Activated CD8-positive, alpha-beta memory T cell treated with anti-CD3 and anti-CD28 coated beads for 24 hours (primary cell): ENCODE data around the gene CD79B.
"Not testable (repeated sequence)": the region's sequence is repeated elsewhere in the genome, so short reads cannot be mapped to it uniquely, and the experiment has no call there.

Experiments
- DNase-seq: peaks from one replicate; pipeline ENCODE4 v3.0.0-alpha.2; 2020

CD79B gene

DNA sequence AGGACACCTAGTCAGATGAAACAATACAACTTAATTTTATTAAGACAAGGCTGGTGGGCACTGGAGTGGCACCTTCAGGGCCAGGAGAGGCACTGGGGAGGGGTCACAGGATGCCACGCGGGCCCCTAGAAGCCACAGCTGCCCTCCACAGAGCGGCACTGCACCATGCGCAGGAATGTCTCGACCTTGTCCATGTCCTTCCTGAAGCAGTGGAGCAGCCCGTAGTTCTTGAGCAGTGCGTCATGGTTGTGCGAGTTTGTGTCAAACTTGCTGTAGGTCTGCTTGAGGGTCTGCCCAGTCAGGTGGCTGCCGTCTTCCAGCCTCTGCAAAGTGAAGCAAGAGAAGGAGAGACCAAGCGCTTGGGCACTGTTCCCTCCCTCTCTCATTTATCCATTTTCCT lies 22.5 kb downstream of the CD79B start:
- DNase-seq = not testable (repeated sequence)

DNA sequence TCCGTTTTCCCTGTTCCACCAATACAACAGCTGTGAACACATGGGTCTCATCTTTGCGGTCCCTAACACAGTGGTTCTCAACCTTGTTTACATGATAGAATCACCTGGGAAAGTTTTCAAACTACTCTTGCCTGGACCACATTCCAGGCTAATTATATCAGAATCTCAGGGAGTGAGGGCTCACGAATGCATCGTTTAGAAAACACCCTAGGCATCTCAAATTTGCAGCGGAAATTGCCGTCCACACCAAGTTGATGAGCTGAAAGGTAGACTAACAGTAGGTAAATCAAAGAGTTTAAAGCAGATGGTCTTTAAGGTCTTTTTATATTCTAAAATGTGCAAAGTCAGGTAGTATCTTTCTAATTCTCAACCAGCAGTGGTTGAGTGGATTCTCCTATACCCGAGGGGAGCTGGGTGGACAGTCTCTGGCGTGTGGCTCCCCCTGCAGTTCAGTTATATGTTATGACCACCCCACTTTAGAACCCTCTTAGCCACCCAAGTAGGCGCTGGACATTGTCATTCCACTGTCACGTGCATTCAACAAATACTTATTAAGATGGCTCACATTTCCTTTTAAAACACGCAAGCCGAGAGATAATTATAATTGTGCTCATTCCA lies 24.9 kb downstream of the CD79B start:
- not testable (repeated sequence) for DNase-seq

DNA sequence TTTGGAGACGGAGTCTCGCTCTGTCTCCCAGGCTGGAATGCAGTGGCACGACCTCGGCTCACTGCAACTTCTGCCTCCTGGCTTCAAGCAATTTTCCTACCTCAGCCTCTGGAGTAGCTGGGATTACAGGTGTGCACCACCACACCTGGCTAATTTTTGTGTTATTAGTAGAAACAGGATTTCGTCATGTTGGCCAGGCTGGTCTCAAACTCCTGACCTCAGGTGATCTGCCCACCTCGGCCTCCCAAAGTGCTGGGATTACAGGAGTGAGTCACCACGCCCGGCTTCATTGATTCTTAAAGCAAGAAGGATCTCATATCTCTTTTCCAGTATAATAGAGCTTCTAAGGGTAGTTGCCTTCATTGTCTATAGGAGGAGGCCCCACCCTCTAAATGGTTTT lies 27.3 kb downstream of the CD79B start:
- DNase-seq = not testable (repeated sequence)

DNA sequence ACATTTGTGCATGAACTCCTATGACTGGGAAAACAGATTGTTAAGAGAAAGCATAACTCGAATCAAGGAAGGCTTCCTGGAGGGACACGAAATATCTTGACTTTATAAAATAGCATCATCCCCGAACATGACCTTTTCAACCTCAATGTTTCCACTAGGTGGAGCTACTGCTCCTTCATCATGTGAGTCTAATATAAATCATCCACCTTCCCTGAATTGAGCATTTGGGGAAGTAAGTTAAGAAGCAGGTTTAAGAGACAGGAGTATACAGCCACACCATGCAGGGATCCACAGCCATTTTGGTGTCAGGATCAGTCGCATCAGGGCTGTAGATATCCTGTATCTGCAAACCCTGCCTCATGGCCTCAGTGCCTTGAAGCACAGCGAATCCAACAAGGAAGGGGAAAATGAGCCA lies 28.3 kb downstream of the CD79B start:
- not testable (repeated sequence) for DNase-seq

DNA sequence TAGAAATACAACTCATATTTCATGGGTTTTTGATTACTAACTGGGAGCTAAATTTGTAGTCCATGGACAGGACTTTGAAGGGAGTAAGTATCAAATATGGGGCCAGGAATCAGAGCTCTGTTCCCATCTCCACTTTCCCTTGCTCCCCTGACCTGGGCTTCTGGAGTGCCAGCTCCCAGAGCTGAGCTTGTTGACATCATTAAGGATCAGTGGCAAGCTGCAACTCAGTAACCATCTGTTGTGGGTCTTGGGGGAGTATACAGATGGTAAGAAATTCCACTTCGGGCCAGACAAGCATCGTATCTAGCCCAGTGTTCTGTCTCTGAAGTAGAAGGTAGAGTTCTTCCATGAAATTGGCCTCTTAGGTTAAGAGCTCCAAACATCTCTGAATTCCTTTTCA lies 30.2 kb downstream of the CD79B start:
- not testable (repeated sequence) for DNase-seq

DNA sequence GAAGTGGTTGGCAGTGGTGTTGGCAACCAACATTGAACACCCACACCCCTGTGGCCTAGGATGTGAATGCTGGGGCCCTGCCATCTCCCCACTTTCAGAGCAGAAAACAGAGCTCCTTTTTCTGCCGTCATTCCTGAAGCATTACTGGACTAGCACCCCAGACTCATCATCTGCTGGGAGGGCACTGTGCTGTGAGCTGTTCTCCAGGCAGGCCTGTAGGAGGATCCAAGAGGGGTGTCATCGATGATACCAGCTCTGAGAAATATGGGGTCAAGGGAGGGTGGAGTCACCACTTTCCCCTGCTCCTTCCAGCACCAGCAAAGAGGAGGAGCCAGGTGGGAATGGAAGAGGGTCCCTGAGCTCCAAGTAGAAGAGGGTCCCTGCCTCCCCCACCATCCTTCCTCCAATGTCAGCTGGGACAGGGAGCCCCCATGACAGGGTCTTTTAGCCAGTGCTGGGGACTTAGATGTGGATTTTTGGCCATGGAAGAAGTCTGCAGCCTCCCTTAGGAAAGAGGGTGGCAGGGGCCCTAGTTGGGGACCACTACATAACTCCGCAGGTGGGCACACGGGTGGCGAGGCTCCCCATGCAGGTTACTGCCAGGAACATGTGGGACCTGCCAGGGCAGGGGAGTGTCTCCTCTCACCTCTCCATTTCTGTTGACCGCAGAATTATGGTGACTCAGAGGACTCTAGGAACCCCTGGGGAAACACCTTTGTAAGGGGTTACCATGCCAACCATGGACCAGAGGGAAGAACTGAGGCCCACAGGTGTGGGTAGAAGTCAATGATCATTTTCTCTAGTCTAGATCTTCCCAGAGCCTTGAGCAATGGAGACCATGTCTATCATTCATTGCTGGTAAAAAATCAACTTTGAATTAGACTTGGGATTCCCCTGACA lies 33.0 kb downstream of the CD79B start:
- not testable (repeated sequence) for DNase-seq

DNA sequence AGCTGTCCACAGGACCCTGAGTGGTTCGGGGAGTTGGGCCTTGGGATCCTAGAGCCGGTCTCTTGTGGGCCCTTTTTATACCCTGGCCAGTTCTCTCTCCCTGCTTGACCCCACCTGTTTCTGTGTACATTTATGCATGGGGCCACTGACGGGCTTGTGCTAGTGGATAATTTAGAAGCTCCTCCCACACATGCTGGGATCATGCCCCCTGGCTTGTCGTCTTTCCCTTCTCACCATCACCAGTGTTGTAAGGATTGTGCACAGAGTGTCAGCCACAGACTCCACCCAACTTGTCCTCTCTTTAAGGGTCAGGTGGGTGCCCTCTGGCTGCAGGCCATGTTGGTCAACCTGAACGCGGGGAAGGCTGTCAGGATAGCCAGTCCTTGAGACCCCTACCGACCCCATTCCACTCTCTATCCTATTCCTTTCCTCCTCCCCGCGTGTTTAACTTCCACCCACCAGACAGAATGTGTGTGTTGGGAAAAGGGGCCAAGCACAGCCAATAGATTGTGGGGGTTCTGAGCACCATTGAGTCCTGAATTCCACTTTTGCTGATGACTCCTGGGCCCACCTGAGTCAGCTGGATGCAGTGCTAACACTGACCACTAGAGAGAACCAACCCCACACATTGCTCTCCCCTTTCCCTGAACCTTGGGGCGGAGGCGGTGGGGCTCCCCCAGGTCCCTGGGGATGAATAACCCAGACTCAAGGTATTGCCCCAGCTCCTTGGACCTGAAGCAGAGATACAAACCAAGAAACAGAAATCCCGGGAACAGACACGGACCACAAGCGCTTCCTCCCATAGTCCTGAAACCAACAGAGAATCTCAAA lies 35.4 kb downstream of the CD79B start, which contains the start of gene CSH1:
TSS of gene CSH1 (minus strand) at position 51 of the 831 bp plus-strand sequence. CDS start 63 bp downstream, outside the sequence.
- DNase-seq = not testable (repeated sequence)

DNA sequence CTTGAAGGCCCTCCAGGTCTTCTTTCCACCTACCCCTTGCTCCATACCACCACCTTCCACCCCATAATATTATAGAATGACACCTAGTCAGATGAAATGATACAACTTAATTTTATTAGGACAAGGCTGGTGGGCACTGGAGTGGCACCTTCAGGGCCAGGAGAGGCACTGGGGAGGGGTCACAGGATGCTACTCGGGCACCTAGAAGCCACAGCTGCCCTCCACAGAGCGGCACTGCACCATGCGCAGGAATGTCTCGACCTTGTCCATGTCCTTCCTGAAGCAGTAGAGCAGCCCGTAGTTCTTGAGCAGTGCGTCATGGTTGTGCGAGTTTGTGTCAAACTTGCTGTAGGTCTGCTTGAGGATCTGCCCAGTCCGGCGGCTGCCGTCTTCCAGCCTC lies 37.3 kb downstream of the CD79B start:
- peak; percentile 38 for DNase-seq

DNA sequence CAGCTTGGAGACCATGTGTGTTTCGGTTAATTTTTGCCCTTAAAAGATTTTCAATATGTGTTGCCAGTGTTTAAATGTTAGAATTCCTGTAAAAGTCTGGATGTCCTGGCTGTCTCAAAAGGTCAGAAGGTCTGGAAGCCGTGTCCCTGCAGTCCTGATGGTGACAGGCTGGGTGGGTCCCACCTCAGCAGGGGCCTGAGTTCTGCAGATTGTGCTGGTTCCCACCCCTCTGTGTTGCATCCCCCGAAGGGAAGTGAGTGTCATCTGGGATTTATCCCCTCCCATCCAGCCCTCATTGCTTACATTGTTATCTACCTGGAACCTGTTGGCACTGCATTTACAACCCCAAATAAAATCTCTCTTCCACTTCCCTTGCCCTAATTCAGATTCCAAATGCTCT lies 38.1 kb downstream of the CD79B start:
- peak; percentile 38 for DNase-seq

DNA sequence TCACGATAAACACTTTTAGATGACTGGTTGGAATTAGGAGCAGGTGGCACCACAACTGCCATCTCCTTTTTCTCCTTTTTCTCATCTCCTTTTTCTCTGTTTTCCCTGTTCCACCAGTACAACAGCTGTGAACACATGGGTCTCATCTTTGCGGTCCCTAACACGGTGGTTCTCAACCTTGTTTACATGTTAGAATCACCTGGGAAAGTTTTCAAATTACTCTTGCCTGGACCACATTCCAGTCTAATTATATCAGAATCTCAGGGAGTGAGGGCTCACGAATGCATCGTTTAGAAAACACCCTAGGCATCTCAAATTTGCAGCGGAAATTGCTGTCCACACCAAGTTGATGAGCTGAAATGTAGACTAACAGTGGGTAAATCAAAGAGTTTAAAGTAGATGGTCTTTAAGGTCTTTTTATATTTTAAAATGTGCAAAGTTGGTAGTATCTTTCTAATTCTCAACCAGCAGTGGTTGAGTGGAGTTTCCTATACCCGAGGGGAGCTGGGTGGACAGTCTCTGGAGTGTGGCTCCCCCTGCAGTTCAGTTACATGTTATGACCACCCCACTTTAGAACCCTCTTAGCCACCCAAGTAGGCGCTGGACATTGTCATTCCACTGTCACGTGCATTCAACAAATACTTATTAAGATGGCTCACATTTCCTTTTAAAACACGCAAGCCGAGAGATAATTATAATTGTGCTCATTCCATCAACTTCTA lies 39.7 kb downstream of the CD79B start:
- peak; percentile 5 for DNase-seq

DNA sequence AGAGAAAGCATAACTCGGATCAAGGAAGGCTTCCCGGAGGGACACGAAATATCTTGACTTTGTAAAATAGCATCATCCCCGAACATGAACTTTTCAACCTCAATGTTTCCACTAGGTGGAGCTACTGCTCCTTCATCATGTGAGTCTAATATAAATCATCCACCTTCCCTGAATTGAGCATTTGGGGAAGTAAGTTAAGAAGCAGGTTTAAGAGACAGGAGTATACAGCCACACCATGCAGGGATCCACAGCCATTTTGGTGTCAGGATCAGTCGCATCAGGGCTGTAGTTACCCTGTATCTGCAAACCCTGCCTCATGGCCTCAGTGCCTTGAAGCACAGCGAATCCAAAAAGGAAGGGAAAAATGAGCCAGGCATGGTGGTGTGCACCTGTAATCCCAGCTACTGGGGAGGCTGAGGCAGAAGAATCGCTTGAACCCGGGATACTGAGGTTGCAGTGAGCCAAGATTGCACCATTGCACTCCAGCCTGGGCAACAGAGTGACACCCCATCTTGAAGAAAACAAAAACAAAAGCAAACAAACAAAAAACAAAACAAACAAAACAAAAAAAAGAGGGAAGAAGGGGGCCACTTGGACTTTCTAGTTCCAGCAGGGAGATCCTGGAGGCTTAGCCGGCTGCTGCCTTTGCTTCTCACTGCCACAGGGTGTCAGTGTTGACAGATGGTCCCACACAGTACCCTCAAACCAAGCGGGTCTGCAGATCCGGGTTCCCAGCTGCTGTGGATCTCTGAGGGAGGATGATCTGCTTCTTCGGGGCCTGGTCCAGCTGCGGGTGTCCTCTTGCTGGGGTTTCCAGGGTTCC lies 42.9 kb downstream of the CD79B start:
- peak; percentile 54 for DNase-seq

DNA sequence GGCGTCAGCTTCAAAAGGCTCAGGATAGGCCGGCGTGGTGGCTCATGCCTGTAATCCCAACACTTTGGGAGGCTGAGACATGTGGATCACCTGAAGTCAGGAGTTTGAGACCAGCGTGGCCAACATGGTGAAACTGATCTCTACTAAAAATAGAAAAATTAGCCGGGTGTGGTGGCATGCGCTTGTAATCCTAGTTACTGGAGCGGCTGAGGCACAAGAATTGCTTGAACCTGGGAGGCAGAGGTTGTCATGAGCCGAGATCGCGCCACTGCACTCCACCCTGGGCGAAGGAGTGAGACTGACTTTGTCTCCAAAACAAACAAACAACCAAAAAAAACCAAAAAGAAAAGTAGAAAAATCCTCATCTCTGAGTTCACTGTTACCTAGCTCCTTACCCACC lies 47.0 kb downstream of the CD79B start:
- peak; percentile 9 for DNase-seq

DNA sequence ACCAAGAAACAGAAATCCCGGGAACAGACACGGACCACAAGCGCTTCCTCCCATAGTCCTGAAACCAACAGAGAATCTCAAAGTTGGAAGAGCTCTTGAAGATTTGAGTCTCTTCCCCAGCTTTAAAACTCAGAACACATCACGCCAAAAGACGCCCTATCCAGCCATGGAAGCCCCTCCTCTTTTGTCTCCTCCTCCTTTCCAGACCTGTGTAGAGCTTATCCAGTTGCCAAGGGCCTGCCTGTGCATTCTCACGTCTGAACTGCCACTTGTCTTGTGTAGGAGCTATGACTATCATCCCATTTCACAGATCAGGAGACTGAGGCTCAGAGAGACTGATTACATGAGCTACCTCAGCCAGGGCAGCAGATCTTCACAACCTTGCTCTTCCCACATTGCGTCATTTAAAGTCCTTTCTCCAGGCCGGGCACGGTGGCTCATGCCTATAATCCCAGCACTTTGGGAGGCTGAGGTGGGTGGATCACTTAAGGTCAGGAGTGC lies 49.5 kb downstream of the CD79B start:
- DNase-seq = not testable (repeated sequence)

DNA sequence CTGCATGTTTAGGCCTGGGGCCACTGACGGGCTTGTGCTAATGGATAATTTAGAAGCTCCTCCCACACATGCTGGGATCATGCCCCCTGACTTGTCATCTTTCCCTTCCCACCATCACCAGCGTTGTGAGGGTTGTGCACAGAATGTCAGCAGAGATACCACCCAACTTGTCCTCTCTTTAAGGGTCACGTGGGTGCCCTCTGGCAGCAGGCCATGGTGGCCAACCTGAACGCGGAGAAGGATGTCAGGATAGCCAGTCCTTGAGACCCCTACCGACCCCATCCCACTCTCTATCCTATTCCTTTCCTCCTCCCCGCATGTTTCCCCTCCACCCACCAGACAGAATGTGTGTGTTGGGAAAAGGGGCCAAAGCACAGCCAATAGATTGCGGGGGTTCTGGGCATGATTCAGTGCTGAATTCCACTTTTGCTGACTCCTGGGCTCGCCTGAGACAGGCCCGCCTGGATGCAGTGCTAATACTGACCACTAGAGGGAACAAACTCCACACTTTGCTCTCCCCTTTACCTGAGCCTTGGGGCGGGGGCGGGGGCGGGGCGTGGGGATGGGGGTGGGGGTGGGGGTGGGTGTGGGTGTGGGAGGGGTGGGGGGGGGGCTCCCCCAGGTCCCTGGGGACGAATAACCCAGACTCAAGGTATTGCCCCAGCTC lies 50.1 kb downstream of the CD79B start, which contains the start of gene GH2:
TSS of gene GH2 (minus strand) at position 10 of the 667 bp plus-strand sequence. CDS start 143 bp downstream, outside the sequence.
- peak; percentile 77 for DNase-seq

DNA sequence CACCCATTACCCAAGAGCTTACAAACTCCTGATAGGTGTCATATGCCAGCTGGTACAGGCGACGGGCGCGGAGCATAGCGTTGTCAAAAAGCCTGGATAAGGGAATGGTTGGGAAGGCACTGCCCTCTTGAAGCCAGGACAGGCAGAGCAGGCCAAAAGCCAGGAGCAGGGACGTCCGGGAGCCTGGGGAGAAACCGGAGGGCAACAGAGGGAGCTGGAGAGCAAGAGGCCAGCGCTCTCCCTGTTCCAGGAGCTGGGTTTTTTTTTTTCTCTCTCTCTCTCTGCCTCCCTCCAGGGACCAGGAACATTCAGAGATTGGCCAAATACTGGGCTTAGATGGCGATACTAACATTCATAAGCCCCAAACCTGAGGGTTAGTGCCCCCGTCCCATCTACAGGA lies 50.8 kb downstream of the CD79B start:
- DNase-seq = not testable (repeated sequence)

DNA sequence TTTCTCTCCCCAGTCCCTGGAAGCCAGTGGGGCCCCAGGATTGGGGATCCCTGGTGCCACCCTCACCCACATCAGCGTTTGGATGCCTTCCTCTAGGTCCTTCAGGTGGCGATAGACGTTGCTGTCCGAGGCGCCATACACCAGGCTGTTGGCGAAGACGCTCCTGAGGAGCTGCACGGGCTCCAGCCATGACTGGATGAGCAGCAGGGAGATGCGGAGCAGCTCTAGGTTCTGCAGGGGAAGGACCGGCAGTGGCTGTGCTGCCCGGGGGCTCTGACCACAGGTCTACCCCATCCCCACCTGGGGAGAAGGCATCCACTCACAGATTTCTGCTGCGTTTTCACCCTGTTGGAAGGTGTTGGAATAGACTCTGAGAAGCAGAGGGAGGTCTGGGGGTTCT lies 51.4 kb downstream of the CD79B start:
- no peak for DNase-seq
